Right lobe of liver (tissue), 6 donors: ENCODE measurements around the gene RPL10L. TPM values are rescaled to one million over a fixed set of nuclear protein-coding genes. Genes with fewer than 3 reads are reported as not detected.

ENCODE experiments used
- ATAC-seq, 4 donors: fragments of 200-7000 bp; cut with Tn5 transposase; one replicate each; pipeline ENCODE4 v1.9.1; 2020; ENCODE audit warnings: mild to moderate bottlenecking in 4 of 4, moderate library complexity in 4 of 4
- DNase-seq, 3 donors: peaks; one replicate each; pipeline ENCODE4 v3.0.0-alpha.2; 2020
- H3K27ac ChIP-seq, 3 donors: fragments of 200-600 bp; one replicate each; pipeline ENCODE4 v1.8.0; 2022
- H3K27me3 ChIP-seq, 2 donors: fragments of 200-600 bp; one replicate each; pipeline ENCODE4 v1.8.0; 2022
- H3K36me3 ChIP-seq, 4 donors: fragments of 200-600 bp; sonication (generic) in 1 of 4; one replicate each; pipeline versions ENCODE4 v1.5.1 to v1.8.0; 2017 to 2022; ENCODE audit warnings: control low read depth in 1 of 4
- H3K4me1 ChIP-seq, 4 donors: fragments of 200-600 bp; sonication (generic) in 1 of 4; one replicate each; pipeline versions ENCODE4 v1.5.1 to v1.8.0; 2017 to 2022; ENCODE audit warnings: control low read depth in 1 of 4
- H3K4me3 ChIP-seq, 3 donors: fragments of 200-600 bp; one replicate each; pipeline ENCODE4 v1.8.0; 2022
- H3K9me3 ChIP-seq, 4 donors: fragments of 200-600 bp; sonication (generic) in 1 of 4; one replicate each; pipeline versions ENCODE4 v1.5.1 to v1.8.0; 2017 to 2022; ENCODE audit warnings: control low read depth in 1 of 4
- POLR2A ChIP-seq: fragments of 450-650 bp; IDR thresholded peaks from one replicate; pipeline ENCODE4 v1.6.1; 2017; ENCODE audit warnings: antibody characterized with exemption, mild to moderate bottlenecking
- WGBS: methylation state at CpG from one replicate; pipeline ENCODE4 v1.1.6; 2018; ENCODE audit warnings: low coverage, low lambda C conversion rate; ENCODE audit not compliant: insufficient coverage; ENCODE audit errors: missing lambda C conversion rate; 5-methylcytosine and 5-hydroxymethylcytosine counted together
- intact Hi-C, 2 donors: fragments of 100-400 bp; cut with DNase I; formaldehyde crosslinking; loops; one replicate each; pipeline versions ENCODE4 v1.11.2 to v1.14.1; 2022
- total RNA-seq, 6 experiments: library from RNA; depleted of rRNA in 2 of 6; stranded (reverse); fragments of >200 nt in 2 of 6; fragmentation: NEBNext Ultra II Directional in 3 of 6; extraction: Animal tissue kit (Norgen Biotek cat#: 25700) in 3 of 6; gene quantifications; one replicate each; pipeline versions ENCODE4 v1.1.0 to v1.2.4, GENCODE V29; 2016 to 2023
- TF ChIP-seq, protein P1 (sequence below), 4 donors: fragments of 200-600 bp in 3 of 4; fragments of 450-650 bp in 1 of 4; IDR thresholded peaks; one replicate each; pipeline versions ENCODE4 v1.5.1 to v1.8.0; 2016 to 2022; ENCODE audit warnings: antibody characterized with exemption in 4 of 4, mild to moderate bottlenecking in 2 of 4
- donor health status: DM: no; HTN: yes; CAD: no.
- donor health status: DM: no; HTN: no; CAD: no.
- donor health status: DM: no; HTN: no; CAD: no.
- donor health status: DM: no; HTN: yes; CAD: no.
- donor health status: DM: no; HTN: yes; CAD: no.

The RPL10L gene
- total RNA-seq, 6 experiments from 2014 or later: not detected

DNA sequence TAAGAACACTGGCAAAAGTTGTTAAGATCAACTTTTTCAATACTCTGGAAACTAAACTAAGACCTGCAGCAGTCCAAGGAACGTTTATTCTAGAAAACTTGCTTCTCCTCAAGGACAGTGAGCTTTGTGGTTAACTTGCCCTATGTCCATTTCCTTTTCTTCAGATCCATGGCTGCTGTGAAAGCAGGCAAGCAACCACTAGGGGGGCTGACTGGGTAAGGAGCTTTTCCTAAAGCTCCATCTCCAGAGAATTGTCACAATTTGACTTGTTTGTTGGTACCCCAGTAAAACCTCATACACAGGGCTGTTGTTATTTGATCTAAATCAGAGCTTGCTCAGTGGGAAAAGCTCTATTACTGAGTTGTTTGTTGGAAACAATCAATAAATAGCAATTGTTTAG lies 10.1 kb upstream of the RPL10L start:
- TF ChIP-seq POLR2A: no peak
- TF ChIP-seq, protein P1, sequence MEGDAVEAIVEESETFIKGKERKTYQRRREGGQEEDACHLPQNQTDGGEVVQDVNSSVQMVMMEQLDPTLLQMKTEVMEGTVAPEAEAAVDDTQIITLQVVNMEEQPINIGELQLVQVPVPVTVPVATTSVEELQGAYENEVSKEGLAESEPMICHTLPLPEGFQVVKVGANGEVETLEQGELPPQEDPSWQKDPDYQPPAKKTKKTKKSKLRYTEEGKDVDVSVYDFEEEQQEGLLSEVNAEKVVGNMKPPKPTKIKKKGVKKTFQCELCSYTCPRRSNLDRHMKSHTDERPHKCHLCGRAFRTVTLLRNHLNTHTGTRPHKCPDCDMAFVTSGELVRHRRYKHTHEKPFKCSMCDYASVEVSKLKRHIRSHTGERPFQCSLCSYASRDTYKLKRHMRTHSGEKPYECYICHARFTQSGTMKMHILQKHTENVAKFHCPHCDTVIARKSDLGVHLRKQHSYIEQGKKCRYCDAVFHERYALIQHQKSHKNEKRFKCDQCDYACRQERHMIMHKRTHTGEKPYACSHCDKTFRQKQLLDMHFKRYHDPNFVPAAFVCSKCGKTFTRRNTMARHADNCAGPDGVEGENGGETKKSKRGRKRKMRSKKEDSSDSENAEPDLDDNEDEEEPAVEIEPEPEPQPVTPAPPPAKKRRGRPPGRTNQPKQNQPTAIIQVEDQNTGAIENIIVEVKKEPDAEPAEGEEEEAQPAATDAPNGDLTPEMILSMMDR (IDR thresholded peaks at IDR 0.05): peak in 2 of 4 donors; percentile 19 to 32
- Histone ChIP-seq H3K27ac (no peak overlapping the region), H3K4me3 (no peak overlapping the region), H3K4me1 (no peaks in the 10 kb centered on the region), H3K9me3 (no peaks in the 10 kb centered on the region), H3K27me3 (no peaks in the 10 kb centered on the region), H3K36me3 (no peaks in the 10 kb centered on the region)
- DNase-seq (no peak), ATAC-seq (no peak)
- WGBS: 0% methylated on average over 1 of the region's 1 CpG
- intact Hi-C loops: no loop called here

- H3K9me3 ChIP-seq: no peaks in the 10 kb centered on the region
- ATAC-seq: no peak
- H3K27me3 ChIP-seq: no peaks in the 10 kb centered on the region
- no peak for DNase-seq
- TF ChIP-seq POLR2A: no peak
- TF ChIP-seq, protein P1 (IDR thresholded peaks at IDR 0.05): no peak
- H3K36me3 ChIP-seq: no peaks in the 10 kb centered on the region
- intact Hi-C loops: no loop called here
- H3K4me1 ChIP-seq: no peaks in the 10 kb centered on the region
- no peak overlapping the region for H3K4me3 ChIP-seq
- no peak overlapping the region for H3K27ac ChIP-seq
Measured at GRCh38 chr14:46653031-46653755, 1.6 kb upstream of the RPL10L start.

DNA sequence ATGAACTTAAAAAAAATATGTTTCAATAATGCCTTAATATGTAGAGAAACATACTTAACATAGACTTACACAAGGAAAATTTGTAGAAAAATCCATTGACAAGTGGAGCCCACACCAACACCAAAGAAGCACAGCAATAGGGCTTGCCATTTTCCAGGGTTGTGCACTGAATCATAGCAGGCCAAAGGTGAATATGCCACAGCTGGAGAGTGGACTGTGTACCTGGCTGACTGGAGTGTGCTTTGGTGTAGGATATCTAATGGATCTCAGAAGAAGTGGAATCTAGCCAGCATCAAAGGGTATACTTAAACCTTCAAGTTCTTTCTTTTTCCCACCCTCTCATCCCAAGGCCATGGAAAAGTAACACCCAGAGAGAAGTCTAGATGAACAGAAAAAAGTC lies 4.8 kb downstream of the RPL10L start:
- no peaks in the 10 kb centered on the region for H3K4me1 ChIP-seq
- no peak for ATAC-seq
- TF ChIP-seq, protein P1 (IDR thresholded peaks at IDR 0.05): no peak
- TF ChIP-seq POLR2A: no peak
- H3K36me3 ChIP-seq: no peaks in the 10 kb centered on the region
- H3K4me3 ChIP-seq: no peak overlapping the region
- H3K27me3 ChIP-seq: no peaks in the 10 kb centered on the region
- H3K27ac ChIP-seq: no peak overlapping the region
- H3K9me3 ChIP-seq: no peaks in the 10 kb centered on the region
- DNase-seq: no peak
- intact Hi-C loops: no loop called here

GRCh38 chr14:46626876-46627275 lies 24.7 kb downstream of the RPL10L start:
- no peaks in the 10 kb centered on the region for H3K27me3 ChIP-seq
- WGBS: 50% methylated on average over 2 of the region's 3 CpGs
- no peaks in the 10 kb centered on the region for H3K4me1 ChIP-seq
- no peaks in the 10 kb centered on the region for H3K36me3 ChIP-seq
- TF ChIP-seq, protein P1 (IDR thresholded peaks at IDR 0.05): no peak
- TF ChIP-seq POLR2A: no peak
- DNase-seq (no peak), ATAC-seq (no peak)
- H3K9me3 ChIP-seq: no peaks in the 10 kb centered on the region
- H3K27ac ChIP-seq: no peak overlapping the region
- H3K4me3 ChIP-seq: no peak overlapping the region
- intact Hi-C loops: no loop called here
